DMS 273 (cell line): ENCODE results near the gene PLEKHG5.
A peak's percentile ranks its signal among the peaks of the same experiment; 100 is the strongest.

Source experiments
- DNase-seq: peaks from one replicate; lab custom pipeline; 2025; ENCODE audit not compliant: unreplicated experiment; lab: John Stamatoyannopoulos, UW

Gene PLEKHG5

GRCh38 chr1:6511056-6511455 is 19.6 kb upstream of the PLEKHG5 start:
- DNase-seq: peak; percentile 85

DNA sequence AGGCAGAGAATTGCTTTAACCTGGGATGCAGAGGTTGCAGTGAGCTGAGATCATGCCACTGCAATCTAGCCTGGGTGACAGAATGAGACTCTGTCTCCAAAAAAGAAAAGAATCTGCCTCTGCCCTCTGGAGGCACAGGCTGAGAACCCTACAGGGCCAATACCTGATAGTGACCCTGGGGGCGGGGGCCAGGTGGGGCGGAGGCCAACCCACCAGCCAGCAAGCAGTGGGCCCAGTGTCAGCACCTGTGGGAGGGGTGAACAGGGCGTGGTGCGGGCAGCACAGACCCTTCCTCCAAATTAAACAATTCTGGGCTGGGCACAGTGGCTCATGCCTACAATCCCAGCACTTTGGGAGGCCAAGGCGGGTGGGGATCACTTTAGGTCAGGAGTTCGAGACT is 19.0 kb upstream of the PLEKHG5 start:
- no peak for DNase-seq

DNA sequence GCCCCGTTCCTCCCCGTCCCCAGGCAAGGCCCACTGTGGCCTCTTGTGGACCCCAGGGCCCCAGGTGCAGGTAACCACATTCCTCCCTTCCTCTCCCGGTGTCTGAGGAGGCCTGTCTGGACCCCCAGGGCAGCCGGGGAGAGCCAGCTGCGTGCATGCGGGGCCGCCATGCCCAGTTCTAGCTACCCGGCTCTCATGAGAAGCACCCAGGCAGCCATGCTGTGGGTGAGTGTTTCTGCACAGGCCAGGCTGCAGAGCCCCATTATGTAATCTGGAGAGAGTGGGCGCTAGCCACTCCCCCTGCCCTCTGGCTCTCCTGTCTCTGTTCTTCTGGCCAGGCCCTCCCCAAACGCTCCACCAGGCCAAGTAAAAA is 18.4 kb upstream of the PLEKHG5 start:
- DNase-seq: peak; percentile 53

- DNase-seq: no peak
These were observed 17.9 kb upstream of the PLEKHG5 start for GRCh38 chr1:6509220-6509918.

- no peak for DNase-seq
These were observed 17.3 kb upstream of the PLEKHG5 start for GRCh38 chr1:6508816-6509189.

GRCh38 chr1:6508154-6508815 is 16.8 kb upstream of the PLEKHG5 start:
- DNase-seq: peak; percentile 61

GRCh38 chr1:6507461-6507911 is 16.0 kb upstream of the PLEKHG5 start:
- DNase-seq: peak; percentile 70

DNA sequence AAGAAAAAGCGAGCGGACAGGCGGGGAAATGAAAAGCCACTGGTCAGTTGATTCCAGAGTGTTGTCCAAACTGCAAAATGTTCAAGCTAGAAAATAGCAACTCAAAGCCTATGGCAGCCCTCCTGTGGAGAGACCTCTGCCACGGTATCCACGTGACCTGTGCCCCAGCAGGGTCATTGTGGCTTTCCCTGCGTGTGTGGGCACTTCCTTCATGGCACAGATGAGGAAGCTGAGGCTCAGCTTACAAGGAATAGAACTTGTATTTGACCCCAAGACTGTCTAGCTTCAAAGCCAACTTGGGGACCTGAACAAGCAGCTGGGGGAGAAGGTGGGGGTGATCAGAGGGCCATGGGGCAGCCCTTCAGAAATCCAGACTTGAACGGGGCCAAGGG is 15.6 kb upstream of the PLEKHG5 start:
- DNase-seq: no peak

GRCh38 chr1:6506210-6507036 is 15.0 kb upstream of the PLEKHG5 start:
- no peak for DNase-seq

- no peak for DNase-seq
These were observed 14.1 kb upstream of the PLEKHG5 start for GRCh38 chr1:6505367-6506209.

DNA sequence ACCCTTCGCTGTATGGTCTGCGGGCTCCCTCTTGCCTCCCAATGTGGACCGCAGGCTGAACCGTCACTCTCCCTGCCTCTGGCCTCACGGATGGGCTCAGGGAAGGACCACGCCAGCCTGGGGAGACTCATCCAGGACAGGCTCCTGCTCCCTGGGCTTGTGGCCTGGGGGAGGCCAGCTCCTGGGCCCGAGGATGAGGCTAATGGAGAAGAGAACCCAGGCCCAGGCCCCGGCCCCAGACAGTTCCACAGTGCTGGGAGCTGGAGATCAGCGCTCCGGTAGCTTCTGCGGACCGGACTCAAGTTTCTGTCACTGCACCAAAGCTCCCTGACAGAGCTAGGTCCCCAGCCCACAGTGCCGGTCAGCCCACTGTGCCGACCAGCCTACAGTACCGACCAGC is 13.4 kb upstream of the PLEKHG5 start:
- DNase-seq: no peak

- DNase-seq: no peak
These were observed 12.6 kb upstream of the PLEKHG5 start for GRCh38 chr1:6503884-6504602.

GRCh38 chr1:6502000-6502891 is 10.8 kb upstream of the PLEKHG5 start:
- no peak for DNase-seq

- DNase-seq: no peak
These were observed 9.9 kb upstream of the PLEKHG5 start for GRCh38 chr1:6501279-6501813.

- DNase-seq: no peak
These were observed 9.2 kb upstream of the PLEKHG5 start for GRCh38 chr1:6500544-6501278.

GRCh38 chr1:6499296-6499695 is 7.8 kb upstream of the PLEKHG5 start:
- DNase-seq: no peak

GRCh38 chr1:6498576-6499111 is 7.2 kb upstream of the PLEKHG5 start:
- peak; percentile 69 for DNase-seq

DNA sequence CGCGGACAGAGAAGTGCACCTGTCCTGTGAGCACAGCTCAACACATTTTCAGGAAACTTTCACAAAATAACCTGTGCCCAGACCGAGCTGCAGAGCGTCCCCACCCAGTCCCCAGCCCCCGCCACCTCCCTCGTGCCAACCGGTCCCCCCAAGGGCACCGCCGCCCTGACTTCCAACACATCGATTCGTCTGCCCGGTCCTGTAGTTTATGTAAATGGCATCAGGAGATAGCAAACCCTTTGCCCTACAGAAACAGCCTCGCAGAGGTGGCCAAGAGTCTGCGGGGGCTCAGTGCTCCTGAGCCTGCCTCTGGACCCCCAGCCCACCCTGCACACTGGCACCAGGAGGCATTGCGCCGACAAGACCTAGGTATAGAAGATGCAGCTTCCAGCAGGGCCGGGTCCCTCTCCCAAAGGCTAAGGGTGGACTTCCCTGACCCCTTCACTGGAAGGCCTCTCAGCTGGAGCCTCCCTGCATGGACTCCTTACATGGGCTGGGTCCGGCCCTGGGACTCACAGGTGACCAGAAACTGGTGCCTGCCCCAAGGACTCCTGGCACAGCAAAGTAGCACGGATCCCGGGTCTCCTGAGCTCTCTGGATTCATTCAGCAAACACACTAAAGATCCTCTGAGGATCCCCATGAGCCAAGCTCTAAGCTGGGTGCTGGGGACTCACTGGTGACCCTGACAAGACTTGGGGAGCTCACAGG is 6.6 kb upstream of the PLEKHG5 start:
- DNase-seq: no peak
